Left cardiac atrium (tissue), 4 donors: ENCODE results near the gene RPL28. TPM values are rescaled to one million over a fixed set of nuclear protein-coding genes. Genes with fewer than 3 reads are reported as not detected.
"Not testable (repeated sequence)": the region's sequence is repeated elsewhere in the genome, so short reads cannot be mapped to it uniquely, and the experiment has no call there.

Experiments used
- ATAC-seq, 2 donors: fragments of 200-7000 bp; cut with Tn5 transposase; one replicate each; pipeline ENCODE4 v1.9.1; 2020; ENCODE audit warnings: mild to moderate bottlenecking in 2 of 2, moderate library complexity in 2 of 2
- DNase-seq: peaks from one replicate; pipeline ENCODE4 v3.0.0-alpha.2; 2020
- intact Hi-C, 2 donors: fragments of 100-400 bp; cut with DNase I; formaldehyde crosslinking; loops; one replicate each; pipeline versions ENCODE4 v1.14.1 to v1.15.1; 2022 to 2023
- total RNA-seq, 2 donors: library from RNA; stranded (reverse); fragmentation: NEBNext Ultra II Directional; extraction: Animal tissue kit (Norgen Biotek cat#: 25700); gene quantifications; one replicate each; pipeline ENCODE4 v1.2.1, GENCODE V29; 2021
- donor health status: DM: no; HTN: yes; CAD: no.
- donor health status: DM: no; HTN: yes; CAD: no; lungs with severe emphysema.
- donor health status: DM: yes; HTN: yes; CAD: no.
- donor health status: Dilated cardiomyopathy.

RPL28 gene
- total RNA-seq, 2 donors from 2014 or later, result 789 to 866 TPM

GRCh38 chr19:55387736-55388497, 2.2 kb downstream of the RPL28 start:
- DNase-seq (no peak), ATAC-seq (no peak)
- intact Hi-C loops, result loop anchor here in 1 of 2 donors (10.0 kb wide), 1 partner anchor 83 kb away; no protein-coding TSS in a partner anchor

GRCh38 chr19:55389386-55390317, 3.9 kb downstream of the RPL28 start:
- no peak for DNase-seq
- no peak for ATAC-seq
- intact Hi-C loops, result loop anchor here in 1 of 2 donors (10.0 kb wide), 1 partner anchor 85 kb away; no protein-coding TSS in a partner anchor

- DNase-seq, result no peak
- ATAC-seq, result no peak
- intact Hi-C loops, result no loop called here
These were observed 4.7 kb downstream of the RPL28 start for GRCh38 chr19:55390461-55390880.

- DNase-seq (no peak), ATAC-seq (no peak)
- intact Hi-C loops, result no loop called here
These were observed 5.5 kb downstream of the RPL28 start for GRCh38 chr19:55391191-55391670.

GRCh38 chr19:55391702-55392615, 6.2 kb downstream of the RPL28 start:
- intact Hi-C loops, result no loop called here
- no peak for DNase-seq
- ATAC-seq, result no peak

- intact Hi-C loops, result no loop called here
- ATAC-seq, result no peak
- DNase-seq, result no peak
These were observed 7.4 kb downstream of the RPL28 start for GRCh38 chr19:55392820-55393761.

GRCh38 chr19:55398200-55398925, 12.6 kb downstream of the RPL28 start:
- DNase-seq, result no peak
- ATAC-seq, result no peak
- intact Hi-C loops, result no loop called here

GRCh38 chr19:55400281-55401087, 14.8 kb downstream of the RPL28 start:
- intact Hi-C loops, result no loop called here
- DNase-seq (no peak), ATAC-seq (no peak)

GRCh38 chr19:55401390-55401789, 15.7 kb downstream of the RPL28 start:
- DNase-seq, intact Hi-C loops: not testable (repeated sequence)
- ATAC-seq, result peak in 1 of 2 donors; percentile 9

GRCh38 chr19:55402509-55402908, 16.8 kb downstream of the RPL28 start:
- ATAC-seq (no peak), DNase-seq (no peak)
- intact Hi-C loops, result no loop called here

GRCh38 chr19:55405638-55406037, 19.9 kb downstream of the RPL28 start:
- intact Hi-C loops, result no loop called here
- DNase-seq (no peak), ATAC-seq (no peak)

- intact Hi-C loops, result no loop called here
- no peak for ATAC-seq
- no peak for DNase-seq
These were observed 20.5 kb downstream of the RPL28 start for GRCh38 chr19:55406091-55406825.

GRCh38 chr19:55406826-55407549, 21.3 kb downstream of the RPL28 start:
- intact Hi-C loops, result no loop called here
- peak in 1 of 2 donors; percentile 25 for ATAC-seq
- DNase-seq, result peak; percentile 58

GRCh38 chr19:55407550-55407799, 21.7 kb downstream of the RPL28 start, which contains the start of gene UBE2S:
UBE2S (minus strand) TSS chr19:55407788; CDS start chr19:55407589, 199 bp downstream.
- intact Hi-C loops, ATAC-seq, DNase-seq: not testable (repeated sequence)
